HG02610 (cell line): Measurements from ENCODE around the gene RGS11.

Experiments
- ATAC-seq: cut with Tn5 transposase; IDR thresholded peaks from one replicate; pipeline ENCODE4 v1.9.1; 2021; ENCODE audit warnings: mild to moderate bottlenecking, moderate library complexity; ENCODE audit not compliant: unreplicated experiment

RGS11 gene

DNA sequence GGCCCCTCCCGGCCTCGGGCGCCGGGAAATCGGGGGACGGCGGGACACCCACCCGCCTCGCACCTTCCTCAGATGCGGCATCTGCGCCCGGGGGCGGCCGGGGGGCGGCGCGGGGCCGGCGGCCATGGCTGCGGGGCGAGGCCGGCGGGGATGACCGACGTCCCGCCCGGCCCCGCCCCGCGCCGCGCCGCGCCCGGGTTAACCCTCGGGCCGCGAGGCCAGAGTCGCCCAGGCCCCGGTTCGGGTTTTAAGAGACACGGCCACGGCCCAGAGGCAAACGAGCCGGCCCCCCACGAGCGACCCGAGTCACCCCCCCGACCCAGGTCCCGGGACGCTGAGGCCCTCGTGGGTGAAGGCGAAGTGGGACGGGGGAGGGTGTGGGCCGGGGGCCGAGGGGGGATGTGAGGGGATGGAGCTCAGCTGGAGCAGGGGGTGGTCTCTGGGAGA, at the start of gene RGS11:
TSS of gene RGS11 (minus strand) at position 159 of the 447 bp plus-strand sequence. CDS start at position 126, 33 bp downstream.
- no peak for ATAC-seq

DNA sequence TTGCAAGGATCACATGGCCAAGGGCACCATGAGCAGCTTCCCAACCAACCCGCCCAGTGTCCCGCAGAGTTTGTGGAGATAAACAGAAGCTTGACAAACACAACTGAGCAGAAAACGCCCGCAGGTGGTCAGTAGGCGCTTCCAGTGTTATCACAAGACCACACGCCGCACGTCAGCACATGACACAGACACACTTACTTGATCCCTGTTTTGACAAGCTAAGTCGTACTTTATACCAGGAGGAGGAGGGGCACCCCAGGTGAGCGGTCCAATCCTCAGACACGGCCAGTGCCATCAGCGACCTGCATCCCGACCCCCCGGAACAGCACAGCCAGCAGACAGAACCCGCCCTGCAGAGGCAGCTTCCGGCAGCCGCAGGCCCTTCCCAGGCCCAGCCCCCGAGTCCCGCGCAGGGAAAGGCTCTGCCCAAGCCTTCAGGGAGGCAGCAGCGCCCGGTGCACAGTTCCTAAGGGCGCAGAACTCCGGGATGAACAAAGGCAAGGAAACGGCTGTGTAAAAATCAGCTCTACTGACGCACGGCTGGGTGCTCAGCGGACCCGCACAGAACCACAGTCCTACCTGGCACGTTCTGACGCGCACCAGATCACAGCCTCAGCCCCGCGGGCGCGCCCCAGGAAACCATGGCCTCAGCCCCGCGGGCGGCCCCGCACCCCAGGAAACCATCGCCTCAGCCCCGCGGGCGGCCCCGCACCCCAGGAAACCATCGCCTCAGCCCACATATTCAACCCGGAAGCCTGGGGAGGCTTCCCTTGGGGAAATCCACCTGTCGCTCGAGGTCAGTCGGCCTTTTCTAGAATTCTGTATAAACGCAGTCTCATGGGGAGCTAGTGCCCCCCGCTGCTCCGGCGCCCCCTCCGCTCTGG, 48.9 kb upstream of the RGS11 start:
- no peak for ATAC-seq

DNA sequence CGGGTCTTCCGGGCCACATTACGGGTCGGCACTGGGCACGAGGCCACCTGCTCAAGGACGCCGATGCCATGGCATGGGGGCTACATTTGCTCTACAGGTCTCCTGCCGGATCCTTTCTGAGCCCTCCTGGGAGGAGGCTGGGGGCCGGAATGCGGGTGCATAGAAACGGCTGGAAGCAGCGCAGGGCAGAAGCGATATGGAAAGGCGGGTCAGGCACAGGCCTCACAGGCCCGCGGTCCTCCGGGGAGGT, 48.4 kb upstream of the RGS11 start:
- no peak for ATAC-seq

DNA sequence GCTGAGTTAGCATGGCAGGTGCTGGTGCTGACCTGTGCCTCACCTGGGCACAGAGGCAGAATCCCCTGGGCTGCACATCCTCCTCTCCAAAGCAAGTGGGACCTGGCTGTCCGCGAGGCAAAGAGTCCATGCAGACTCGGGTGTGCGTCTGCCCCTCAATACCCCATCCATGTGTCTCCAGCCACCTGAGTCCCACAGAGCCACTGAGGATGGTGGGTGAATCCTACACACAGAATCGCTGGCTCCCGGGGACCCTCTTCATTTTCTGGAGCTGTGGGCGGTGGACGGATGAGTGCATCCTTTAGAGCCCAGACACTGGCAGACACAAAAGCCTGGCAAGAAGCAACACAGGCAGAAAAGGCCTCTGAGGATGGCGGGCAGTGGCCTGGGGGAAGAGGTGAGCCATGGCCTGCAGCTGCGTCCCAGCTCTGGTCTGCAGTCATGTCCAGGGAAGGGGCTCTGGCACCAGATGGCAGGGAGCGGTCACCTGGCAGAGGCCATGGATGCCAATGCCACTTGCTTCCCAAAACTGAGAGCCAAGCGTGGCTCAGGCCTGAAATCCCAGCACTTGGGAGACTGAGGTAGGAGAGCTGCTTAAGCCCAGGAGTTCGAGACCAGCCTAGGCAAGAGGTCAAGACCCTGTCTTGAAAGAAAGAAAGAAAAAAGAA, 46.9 kb upstream of the RGS11 start:
- no peak for ATAC-seq

DNA sequence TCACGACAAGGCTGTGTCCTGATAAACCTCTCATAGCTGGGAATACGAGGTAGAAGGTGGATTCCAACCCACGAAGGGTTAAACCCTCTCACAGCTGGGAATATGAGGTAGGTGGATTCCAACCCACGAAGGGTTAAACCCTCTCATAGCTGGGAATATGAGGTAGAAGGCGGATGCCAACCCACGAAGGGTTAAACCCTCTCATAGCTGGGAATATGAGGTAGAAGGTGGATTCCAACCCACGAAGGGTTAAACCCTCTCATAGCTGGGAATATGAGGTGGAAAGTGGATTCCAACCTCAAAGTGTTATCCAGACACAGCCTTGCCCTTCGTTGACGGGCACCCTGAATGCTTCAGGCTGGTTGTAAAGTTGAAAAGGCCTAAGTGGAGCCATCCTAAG, 45.8 kb upstream of the RGS11 start:
- ATAC-seq: no peak

DNA sequence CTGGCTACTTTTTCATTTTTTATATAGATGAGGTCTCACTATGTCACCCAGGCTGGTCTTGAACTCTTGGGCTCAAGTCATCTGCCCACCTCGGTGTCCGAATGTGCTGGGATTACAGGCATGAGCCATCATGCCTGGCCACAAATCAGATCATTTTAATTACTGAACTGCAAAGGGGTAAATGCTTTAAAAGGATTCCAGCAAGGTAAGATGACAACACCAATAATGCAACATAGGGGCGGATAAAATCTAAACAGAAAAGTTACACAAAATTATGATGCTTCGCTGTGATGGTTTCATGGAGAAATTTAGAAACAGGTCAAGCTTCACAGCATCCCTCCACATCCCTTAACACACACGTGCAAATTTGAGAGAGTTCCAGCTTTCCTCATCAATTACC, 44.5 kb upstream of the RGS11 start:
- no peak for ATAC-seq

DNA sequence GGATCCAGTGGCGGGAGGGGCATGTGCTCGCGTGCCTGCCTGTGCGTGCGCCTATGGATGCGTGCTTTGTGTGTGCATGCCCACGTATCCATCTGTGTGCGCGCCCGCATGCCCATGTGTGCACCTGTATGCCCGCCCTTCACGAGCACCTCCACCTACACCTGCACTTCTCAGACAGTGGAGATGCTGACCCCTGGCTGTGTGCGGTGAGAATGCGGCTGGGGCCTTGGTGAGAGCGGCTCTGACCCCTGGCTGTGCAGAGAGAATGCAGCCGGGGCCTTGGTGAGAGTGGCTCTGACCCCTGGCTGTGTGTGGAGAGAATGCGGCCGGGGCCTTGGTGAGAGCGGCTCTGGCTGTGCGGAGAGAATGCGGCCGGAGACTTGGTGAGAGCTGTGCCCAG, 42.9 kb upstream of the RGS11 start:
- ATAC-seq: no peak

DNA sequence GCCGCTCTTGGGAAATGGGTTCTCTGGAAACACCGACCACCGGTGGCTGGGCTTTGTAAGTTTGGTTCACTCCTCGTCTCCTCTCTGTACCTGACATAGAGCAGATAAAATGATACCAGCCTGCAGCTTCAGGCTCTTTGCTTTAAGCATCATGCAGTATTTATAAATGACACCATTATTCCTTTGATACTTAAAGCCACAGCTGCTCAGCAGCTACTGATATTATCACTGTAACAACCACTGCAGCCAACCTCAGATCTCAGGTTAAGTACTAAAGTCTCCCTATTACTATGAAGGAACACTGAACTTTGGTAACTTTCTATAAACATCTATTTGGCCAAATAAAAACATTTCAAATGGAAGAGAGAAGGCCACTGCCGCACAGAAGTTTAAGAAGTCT, 41.8 kb upstream of the RGS11 start:
- no peak for ATAC-seq

DNA sequence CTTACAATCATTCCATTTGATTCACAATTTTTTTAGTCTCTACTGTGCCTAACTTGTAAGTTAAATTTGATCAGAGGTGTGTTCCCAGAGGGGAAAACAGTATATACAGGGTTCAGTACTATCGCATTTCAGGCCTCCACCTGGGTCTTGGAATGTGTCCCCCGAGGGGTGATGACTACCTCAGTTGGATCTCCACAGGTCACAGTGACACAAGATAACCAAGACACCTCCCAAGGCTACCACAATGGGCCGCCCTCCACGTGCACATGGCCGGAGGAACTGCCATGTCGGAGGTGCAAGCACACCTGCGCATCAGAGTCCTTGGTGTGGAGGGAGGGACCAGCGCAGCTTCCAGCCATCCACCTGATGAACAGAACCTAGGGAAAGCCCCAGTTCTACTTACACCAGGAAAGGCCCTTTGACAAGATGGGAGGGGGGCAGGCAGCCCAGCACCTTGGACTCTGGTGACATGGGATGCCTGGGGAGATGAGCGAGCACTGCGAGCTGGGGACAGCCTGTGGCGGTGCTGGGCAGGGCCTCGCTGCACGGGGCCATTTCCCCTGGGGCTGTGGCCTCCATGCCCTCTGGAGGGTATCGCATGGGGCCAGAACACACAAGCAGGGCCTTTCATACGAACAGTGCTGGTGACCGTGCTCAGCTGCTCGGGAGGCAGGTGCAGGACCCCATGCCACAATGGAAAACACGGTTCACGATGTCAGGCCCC, 41.2 kb upstream of the RGS11 start:
- ATAC-seq: no peak

DNA sequence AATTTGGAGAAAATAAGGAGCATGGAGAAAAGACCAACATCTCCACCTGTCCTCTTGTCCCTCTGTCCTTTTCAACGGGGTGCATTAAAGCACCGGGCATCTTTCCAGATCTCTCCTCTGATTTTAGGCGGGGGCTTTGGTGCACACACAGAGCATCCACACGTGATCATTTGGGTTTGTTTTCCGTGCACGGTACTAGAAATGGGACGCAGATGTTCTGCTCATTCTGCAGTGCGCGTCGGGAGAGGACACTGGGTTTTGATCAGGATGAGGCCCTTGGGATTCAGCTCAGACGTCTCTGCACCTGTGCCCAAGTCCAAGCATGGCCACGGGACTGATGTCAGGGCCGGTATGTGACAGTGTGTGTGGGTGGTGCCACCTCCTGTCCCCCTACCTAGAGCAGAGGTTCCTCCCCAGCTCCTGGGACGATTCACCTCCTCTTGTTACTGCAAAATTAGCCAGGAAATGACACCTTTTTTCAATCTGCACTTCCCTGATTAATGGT, 39.1 kb upstream of the RGS11 start:
- ATAC-seq: no peak

DNA sequence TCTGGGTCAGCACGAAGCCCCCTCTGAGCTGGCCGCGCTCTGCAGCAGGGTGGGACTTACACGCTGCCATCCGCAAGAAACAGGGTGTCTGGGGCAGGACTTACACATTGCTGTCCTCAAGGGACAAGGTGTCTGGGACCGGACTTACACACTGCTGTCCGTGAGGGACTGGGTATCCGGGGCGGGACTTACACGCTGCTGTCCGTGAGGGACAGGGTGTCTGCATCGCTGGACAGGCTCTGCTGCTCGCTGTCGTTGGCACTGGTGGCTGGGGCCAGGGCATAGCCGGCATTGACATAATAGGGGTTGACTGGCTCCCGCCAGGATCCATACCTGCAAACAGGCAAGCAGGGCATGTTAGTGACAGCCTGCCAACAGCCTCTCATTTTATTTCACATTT, 38.6 kb upstream of the RGS11 start:
- no peak for ATAC-seq

DNA sequence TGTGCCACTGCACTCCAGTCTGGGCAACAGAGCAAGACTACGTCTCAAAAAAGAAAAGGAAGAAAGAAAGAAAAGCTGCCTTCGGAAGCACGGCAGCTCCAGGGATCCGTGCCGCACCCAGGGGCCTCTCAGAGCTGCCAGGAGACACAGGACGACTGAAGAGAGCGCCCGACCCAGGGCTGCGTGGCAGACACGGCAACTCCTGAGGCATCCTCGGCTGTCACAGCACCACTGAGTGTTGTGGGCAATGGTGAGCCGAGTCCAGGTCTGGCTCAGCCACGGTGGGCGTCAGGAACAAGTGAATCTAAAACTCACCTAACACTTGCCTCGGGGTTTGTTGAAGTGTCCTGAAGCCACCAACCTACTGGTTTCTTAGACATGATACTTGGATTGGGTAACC, 36.0 kb upstream of the RGS11 start:
- no peak for ATAC-seq

DNA sequence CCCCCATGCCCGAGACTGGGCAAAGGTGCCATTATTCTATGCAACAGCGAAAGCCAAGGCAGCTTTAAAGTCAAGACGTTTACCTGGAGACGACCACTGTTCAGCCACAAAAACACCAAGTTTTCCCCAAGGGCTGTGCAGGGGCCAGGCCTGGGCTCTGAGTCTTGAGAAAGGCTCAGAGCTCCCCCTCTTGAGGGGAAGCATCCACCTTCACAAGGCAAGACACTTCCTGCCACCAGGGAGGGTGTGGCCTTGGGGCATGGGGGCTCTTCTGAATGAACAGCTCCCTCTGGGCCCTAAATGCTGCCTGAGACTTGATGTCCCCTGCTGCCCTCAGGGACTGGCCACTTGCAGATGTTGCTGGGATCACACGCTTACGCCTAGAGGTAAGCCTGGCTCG, 33.7 kb upstream of the RGS11 start:
- ATAC-seq: no peak

DNA sequence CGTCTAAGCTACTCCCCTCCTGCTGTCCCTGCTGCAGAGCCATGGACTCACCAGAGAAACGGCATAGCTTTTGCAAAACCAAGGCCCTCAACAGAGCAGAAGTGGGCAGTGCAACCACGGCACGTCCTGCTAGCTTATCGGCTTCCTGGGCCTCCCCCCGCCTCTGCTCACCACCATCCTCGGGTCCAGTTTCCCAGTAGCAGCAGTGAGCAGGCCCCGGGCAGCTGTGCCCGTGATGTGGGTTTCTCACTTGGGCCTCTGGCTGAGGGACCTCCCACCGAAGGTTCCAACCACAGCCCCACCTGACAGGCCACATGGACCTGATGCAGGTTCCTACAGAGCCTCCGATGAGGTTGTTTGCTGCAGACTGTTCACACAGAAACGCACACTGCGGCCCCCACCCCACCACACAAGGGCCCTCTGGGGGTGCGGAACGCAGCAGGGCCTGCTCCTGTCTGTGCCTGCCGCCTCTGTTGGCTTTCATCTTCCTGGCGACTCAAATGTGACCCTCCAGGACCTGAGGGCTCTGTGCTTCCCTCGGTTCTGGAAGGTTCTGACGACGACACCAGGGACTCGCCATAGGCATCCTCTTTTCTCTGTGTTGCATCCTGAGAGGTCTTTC, 32.1 kb upstream of the RGS11 start:
- ATAC-seq: no peak

DNA sequence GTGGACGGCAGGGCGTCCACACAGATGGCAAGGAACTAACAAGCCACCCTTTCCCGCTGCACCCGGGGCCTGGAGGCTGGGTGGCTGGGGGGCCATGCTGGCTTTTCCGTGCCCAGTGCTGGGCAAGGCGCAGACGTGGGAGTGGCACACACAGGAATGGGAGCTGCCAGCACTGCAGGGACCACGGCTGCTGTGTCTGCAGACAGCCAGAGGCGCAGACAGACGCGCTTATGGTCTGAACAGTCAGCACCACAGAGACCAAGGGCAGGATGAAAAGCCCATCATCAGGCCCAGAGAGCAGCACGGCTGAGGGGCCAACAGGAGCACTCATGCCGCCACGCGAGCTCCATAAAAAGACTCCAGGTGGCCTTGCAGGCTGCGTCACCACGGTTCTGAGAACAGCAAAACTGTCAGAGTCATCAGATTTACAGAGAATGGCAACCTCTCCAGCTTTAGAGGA, 31.2 kb upstream of the RGS11 start:
- no peak for ATAC-seq

DNA sequence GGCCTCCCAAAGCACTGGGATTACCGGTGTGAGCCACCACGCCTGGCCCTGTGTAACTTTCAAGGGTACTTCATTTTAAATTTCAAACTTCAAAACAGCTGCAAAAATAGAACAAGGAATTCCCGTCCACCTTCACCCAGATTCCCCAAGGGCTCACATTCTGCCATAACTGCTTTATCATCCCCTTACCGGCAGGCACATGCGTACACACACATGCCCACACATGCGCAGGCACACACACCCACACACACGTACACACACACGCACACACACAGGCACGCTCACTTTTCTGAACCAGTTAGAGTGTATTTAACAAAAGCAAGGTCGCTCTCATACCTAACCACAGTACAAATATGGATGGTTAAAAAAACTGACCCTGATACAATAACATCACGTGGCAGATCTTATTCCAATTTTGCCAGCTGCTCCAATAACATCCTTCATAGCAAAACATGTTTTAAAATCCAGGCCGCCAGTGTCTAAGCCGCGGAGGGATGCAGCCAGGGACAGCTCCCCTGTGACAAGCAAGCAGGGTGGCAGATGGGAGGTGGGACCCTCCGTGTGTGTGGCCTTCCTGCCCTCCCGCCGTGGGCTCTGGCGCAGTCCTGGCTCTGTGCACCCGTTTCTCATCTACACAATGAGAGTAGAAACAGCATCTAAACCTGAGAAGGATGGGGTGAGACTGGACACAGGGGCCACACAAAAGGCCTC, 30.3 kb upstream of the RGS11 start:
- ATAC-seq: no peak

DNA sequence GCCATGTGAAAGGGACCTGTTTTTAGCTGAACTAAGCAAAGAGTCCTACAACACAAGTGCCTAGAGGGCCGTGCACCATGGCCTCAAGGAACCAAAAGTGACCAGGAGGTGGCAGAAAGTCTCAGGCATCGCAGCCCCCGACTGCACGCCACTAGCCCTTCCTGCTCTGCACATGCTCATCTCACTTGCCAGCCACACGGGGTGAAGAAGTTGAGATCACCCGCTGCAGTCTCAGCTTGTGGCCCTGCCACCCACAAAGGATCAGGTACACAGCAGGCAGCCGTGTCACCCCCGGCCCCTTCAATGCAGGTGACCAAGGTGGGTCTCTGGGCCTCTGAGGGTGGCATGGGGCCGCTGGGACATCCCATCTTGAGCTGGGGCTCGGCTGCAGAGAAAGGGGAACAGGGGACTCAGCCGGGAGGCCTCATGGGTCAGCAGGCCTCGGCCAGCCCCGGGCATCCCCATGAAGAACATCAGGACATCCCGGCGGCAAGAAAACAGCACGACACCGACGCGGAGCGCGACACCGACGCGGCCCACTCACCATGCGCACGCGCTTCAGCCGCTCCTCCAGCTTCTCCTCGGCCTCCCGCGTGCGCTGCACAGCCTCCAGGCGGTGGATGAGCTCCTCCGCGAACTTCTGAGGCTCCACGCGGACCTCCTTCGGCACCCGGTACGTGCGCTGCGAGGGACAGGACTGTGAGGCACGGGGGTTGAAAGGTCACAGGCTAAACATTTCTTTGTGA, 28.2 kb upstream of the RGS11 start:
- ATAC-seq: no peak

DNA sequence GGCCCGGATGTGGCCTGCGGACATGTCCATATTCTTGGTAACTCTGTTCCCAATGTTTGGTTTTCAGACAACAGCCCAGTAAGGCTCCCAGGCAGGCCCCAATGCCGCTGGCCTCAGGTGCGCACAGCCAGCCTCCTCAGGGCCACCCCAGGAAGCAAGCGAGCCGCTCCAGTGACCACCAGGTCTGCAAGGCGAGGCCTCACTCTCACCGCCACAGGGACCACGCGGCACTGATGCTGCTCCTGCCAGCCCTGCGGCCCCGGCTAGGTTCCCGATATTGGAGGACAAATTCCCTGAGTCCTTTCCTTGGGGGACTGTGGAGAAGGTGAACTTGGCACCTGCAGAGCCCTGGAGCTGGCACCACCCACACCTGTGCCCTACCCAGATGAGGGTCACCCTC, 26.2 kb upstream of the RGS11 start:
- ATAC-seq: no peak

DNA sequence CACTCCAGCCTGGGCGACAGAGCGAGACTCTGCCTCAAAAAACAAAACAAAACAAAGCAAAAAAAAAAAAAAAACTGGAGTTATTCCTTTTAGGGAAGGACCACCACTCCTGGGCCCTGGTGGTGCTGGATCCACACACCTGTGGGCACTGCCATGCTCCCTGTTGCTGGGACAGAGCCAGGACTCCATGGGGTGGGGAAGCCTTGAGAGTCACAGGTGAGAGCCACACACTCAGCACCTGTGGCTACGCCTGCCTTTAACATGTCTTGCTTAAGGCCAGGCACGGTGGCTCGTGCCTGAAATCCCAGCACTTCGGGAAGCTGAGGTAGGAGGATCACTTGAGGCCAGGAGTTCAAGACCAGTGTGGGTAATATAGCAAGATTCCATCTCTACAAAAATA, 25.5 kb upstream of the RGS11 start:
- ATAC-seq: no peak

DNA sequence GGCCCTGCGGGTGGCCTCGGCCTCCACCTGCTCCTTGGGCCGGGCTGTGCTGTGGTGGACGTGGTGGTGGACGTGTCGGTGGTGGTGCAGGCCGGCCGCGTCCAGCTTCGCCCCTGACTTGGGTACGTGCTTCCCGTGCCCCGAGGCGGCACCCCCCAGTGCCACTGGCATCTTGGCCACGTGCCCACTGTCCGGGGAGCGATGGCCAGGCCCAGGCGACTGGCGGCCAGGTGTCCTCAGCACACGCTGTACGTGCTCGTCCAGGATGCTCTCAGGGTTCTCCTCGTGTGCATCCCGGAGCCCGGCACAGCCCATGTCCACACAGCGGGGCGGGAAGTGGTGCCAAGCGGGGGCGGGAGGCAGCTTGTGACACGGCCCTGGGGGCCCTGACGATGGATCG, 22.1 kb upstream of the RGS11 start:
- no peak for ATAC-seq
